Measurements from ENCODE around the gene SMAD3. TPM values are rescaled to one million over a fixed set of nuclear protein-coding genes. Genes with fewer than 3 reads are reported as not detected.

Gene SMAD3
- total RNA-seq, 2 donors from 2014 or later, result 19.7 to 52.4 TPM

DNA sequence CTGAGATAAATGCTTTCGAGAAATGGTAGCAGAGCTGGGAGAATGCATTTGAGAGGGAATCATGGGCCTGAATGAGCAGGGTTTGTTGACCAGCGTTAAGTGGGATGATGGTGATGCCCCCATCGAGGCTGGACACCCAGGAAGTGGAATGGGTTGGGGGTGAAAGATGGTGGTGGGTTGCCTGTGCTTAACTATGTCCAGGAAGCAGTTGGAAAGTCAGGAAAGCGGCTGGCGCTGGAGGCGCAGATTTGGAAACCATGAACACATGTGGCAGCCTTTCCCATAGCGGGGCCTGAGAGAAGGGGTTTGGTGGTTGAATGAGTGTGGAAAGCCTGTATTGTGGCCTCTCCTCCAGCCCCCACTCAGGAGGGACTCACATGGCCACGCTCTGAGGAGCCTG, 108.4 kb downstream of the SMAD3 start:
- Histone ChIP-seq H3K4me3 (no peak overlapping the region), H3K27ac (no peak overlapping the region)

DNA sequence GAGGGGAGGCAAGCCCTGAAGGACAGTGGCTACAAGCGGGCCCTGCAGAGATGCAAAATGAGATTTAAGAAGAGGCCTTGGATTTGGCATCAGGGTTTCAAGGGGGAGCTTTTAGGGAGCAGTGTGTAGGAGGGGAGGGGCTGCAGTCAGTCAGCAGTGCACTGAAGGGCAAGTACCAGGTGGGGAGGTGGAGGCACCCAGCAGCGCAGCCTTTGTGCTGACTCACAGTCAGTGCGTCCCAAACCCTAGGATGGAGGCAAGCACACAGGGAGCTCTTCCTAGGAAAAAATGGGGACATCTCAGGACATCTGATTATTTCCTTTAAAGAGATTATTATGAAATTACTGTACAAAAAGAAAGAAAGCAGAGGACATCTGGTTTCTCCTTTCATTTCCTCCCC, 109.0 kb downstream of the SMAD3 start:
- Histone ChIP-seq H3K4me3 (no peak overlapping the region), H3K9me3 (no peaks in the 10 kb centered on the region), H3K4me1 (peaks cover 15% of the 10 kb centered on the region), H3K36me3 (replicated peaks in 1 of 2; ENCODE audit: insufficient read depth in 1 of 2, low read depth in 2 of 2) (no peaks in the 10 kb centered on the region), H3K27me3 (no peaks in the 10 kb centered on the region), H3K27ac (peak overlapping the region in 2 of 4 donors; percentile 27 to 49)
- no peak for ATAC-seq
- intact Hi-C loops (cut with DNase I), result no loop called here
- TF ChIP-seq, protein P1, sequence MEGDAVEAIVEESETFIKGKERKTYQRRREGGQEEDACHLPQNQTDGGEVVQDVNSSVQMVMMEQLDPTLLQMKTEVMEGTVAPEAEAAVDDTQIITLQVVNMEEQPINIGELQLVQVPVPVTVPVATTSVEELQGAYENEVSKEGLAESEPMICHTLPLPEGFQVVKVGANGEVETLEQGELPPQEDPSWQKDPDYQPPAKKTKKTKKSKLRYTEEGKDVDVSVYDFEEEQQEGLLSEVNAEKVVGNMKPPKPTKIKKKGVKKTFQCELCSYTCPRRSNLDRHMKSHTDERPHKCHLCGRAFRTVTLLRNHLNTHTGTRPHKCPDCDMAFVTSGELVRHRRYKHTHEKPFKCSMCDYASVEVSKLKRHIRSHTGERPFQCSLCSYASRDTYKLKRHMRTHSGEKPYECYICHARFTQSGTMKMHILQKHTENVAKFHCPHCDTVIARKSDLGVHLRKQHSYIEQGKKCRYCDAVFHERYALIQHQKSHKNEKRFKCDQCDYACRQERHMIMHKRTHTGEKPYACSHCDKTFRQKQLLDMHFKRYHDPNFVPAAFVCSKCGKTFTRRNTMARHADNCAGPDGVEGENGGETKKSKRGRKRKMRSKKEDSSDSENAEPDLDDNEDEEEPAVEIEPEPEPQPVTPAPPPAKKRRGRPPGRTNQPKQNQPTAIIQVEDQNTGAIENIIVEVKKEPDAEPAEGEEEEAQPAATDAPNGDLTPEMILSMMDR (IDR thresholded peaks at IDR 0.05), result no peak
- TF ChIP-seq POLR2A (IDR thresholded peaks at IDR 0.05), result no peak
- WGBS, 2 donors, result 96 to 97% methylated on average over 3 of the region's 3 CpGs
- DNase-seq, result no peak

More for the DNA sequence above, 108.4 kb downstream of the SMAD3 start:
- no peaks in the 10 kb centered on the region for H3K27me3 ChIP-seq
- DNase-seq (no peak), ATAC-seq (no peak)
- intact Hi-C loops (cut with DNase I), result no loop called here
- TF ChIP-seq, protein P1 (IDR thresholded peaks at IDR 0.05), result no peak
- no peak for TF ChIP-seq POLR2A (IDR thresholded peaks at IDR 0.05)
- H3K9me3 ChIP-seq, result no peaks in the 10 kb centered on the region
- no peaks in the 10 kb centered on the region for H3K36me3 ChIP-seq (replicated peaks in 1 of 2; ENCODE audit: insufficient read depth in 1 of 2, low read depth in 2 of 2)
- 94 to 98% methylated on average over 8 of the region's 8 CpGs for WGBS, 2 donors
- peaks cover 15% of the 10 kb centered on the region for H3K4me1 ChIP-seq

DNA sequence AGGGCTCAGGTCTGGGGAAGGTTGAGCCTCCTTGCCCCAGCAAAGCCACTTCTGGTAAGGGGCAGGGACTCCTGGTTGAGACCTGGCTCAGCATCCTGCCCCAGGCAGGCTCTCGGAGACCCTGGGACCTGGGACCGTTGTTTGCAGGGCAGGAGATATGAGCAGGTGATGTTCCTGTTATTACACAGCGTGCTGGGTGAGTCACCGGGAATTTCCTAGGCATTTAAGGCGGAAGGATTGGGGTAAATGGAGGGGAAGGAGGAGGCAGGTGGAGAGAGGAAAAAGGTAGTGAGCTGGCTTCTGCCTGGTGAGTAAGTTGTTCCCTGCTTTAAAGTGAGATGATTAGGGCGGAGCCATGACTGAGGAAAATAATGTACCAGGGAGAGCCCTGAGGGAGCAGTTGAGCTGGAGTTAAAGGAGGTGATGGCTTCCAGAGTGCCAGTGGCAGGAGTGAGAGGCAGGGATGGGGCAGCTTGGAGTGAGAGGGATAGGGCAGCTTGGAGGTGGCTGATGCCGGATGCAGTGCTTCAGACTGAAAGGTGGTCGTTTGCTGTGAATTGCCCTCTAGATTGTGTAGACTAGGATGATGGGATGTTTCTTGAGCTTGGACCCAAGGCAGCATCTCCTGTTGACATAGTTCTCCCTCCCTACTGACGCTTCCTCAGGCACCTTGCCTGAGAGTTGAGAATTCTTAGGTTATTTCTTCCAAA, 109.6 kb downstream of the SMAD3 start:
- peak; percentile 51 for ATAC-seq

DNA sequence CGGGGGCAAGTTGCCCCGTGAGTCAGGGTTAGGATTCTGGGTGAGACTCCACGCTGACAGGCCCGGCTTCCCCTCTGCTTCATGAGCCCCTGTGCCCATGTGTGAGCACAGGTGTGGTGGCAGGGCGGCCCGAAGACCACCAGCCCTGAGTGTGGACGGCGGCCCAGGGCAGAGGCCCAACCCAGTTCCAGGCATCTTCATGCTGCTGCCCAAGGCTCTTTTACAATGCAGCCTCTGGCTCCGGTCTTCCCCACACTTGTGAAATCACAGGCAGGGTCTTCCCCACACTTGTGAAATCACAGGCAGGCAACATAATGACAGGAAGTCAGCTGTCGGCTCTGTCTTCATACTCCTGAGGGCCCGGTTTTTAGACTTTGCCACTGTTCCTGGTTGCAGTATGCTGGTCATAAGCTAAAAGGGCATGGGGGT, 110.3 kb downstream of the SMAD3 start:
- Histone ChIP-seq H3K9me3 (no peaks in the 10 kb centered on the region), H3K36me3 (replicated peaks in 1 of 2; ENCODE audit: insufficient read depth in 1 of 2, low read depth in 2 of 2) (no peaks in the 10 kb centered on the region), H3K27me3 (no peaks in the 10 kb centered on the region), H3K4me3 (no peak overlapping the region), H3K4me1 (peaks cover 15% of the 10 kb centered on the region), H3K27ac (peak overlapping the region in 2 of 4 donors; percentile 27 to 49)
- no peak for TF ChIP-seq POLR2A (IDR thresholded peaks at IDR 0.05)
- TF ChIP-seq, protein P1 (IDR thresholded peaks at IDR 0.05), result no peak
- intact Hi-C loops (cut with DNase I), result no loop called here
- ATAC-seq (no peak), DNase-seq (peak in 1 of 4 donors; percentile 64)
- 68 to 87% methylated on average over 4 to 11 of the region's 11 CpGs for WGBS, 2 donors

More for the DNA sequence above, 109.6 kb downstream of the SMAD3 start:
- WGBS, 2 donors, result 72 to 73% methylated on average over 9 of the region's 9 CpGs
- peaks cover 15% of the 10 kb centered on the region for H3K4me1 ChIP-seq
- peak overlapping the region in 2 of 4 donors; percentile 27 to 49 for H3K27ac ChIP-seq
- no peaks in the 10 kb centered on the region for H3K36me3 ChIP-seq (replicated peaks in 1 of 2; ENCODE audit: insufficient read depth in 1 of 2, low read depth in 2 of 2)
- TF ChIP-seq, protein P1 (IDR thresholded peaks at IDR 0.05), result no peak
- TF ChIP-seq POLR2A (IDR thresholded peaks at IDR 0.05), result no peak
- no peak for DNase-seq
- H3K9me3 ChIP-seq, result no peaks in the 10 kb centered on the region
- H3K4me3 ChIP-seq, result no peak overlapping the region
- no peaks in the 10 kb centered on the region for H3K27me3 ChIP-seq
- intact Hi-C loops (cut with DNase I), result no loop called here

Data from body of pancreas (tissue), 4 donors.